ENCODE data around the gene MGAM2. TPM values are rescaled to one million over a fixed set of nuclear protein-coding genes. Genes with fewer than 3 reads are reported as not detected.

MGAM2 gene
- total and polyA plus RNA-seq, 10 donors, result 0.03 to 12.1 (median 3.0) TPM

DNA sequence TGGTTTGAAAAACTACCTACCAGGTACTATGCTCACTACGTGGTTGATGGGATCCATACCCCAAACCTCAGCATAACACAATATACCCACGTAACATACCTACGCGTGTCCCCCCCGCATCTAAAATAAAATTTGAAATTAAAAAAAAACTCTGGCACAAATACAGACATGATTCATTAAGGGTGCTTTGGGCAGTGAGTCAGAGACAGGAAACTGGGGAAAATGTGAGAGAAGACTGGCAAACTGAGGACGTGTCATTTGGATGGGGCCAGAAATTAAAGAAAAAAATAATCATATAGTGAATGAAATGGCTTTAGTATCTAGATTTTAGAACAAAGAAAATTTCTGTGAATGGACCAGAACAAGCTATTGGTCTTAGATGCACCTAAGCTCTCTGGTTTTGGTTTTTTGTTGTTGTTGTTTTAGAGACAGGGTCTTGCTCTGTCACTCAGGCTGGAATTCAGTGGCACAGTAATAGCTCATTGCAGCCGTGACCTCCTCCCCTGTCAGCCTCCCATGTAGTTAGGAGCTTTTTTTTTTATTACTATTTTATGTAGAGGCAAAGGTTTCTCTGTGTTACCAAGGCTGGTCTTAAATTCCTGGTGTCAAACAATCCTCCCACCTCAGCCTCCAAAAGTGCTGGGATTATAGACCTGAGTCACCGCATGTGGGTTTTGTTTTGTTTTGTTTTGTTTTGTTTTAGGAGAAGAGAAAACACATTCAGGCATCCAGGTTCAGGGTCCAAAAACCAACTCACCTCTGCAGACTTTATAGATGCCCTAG, 152.3 kb downstream of the MGAM2 start:
- Histone ChIP-seq H3K4me3 (no peak overlapping the region), H3K27ac (no peak overlapping the region), H3K9me3 (peaks cover 0 to 19% (median 5%) of the 10 kb centered on the region in 8 donors), H3K36me3 (no peaks in the 10 kb centered on the region), H3K27me3 (replicated peaks in 1 of 7) (no peaks in the 10 kb centered on the region), H3K4me1 (no peaks in the 10 kb centered on the region)
- intact Hi-C loops (cut with DNase I; ENCODE audit: low total_unique reads), result no loop called here
- WGBS, 5 donors, result 70 to 80% (median 76%) methylated on average over 8 of the region's 8 CpGs
- DNase-seq, result no peak
- TF ChIP-seq POLR2A (IDR thresholded peaks at IDR 0.05), result no peak
- TF ChIP-seq CTCF (IDR thresholded peaks at IDR 0.05 in 8 of 11, conservative IDR thresholded peaks at IDR 0.05 in 3 of 11), result no peak
- TF ChIP-seq POLR2AphosphoS5 (IDR thresholded peaks at IDR 0.05), result no peak

Other genes with a start within 250 kb of the MGAM2 start
- gene OR9A4, start 195.3 kb upstream of the MGAM2 start, total RNA-seq, result not detected
- gene OR9A4, start 195.3 kb upstream of the MGAM2 start, polyA plus RNA-seq, result not detected
- 1 to 10 TPM in 5 of 7 donors, under 1 TPM in 2; 0.41 to 5.8 (median 1.5) TPM for gene CLEC5A, start 164.7 kb upstream of the MGAM2 start, total RNA-seq
- gene CLEC5A, start 164.7 kb upstream of the MGAM2 start, polyA plus RNA-seq, result under 1 TPM; 0.09 to 0.48 (median 0.27) TPM
- gene TAS2R38, start 137.9 kb upstream of the MGAM2 start, total RNA-seq, result not detected
- not detected for gene TAS2R38, start 137.9 kb upstream of the MGAM2 start, polyA plus RNA-seq
- 100 to 1,000 TPM in 1 of 7 donors, 10 to 100 TPM in 6; 28.8 to 143 (median 67.5) TPM for gene MGAM, start 115.8 kb upstream of the MGAM2 start, total RNA-seq
- 1 to 10 TPM in 2 of 3 donors, under 1 TPM in 1; 0.26 to 1.8 (median 1.0) TPM for gene MGAM, start 115.8 kb upstream of the MGAM2 start, polyA plus RNA-seq
- not detected for gene PRSS58, start 146.3 kb downstream of the MGAM2 start, total RNA-seq
- gene PRSS58, start 146.3 kb downstream of the MGAM2 start, polyA plus RNA-seq, result not detected

All from spleen (tissue), 11 donors.